22Rv1 (cell line): ENCODE results near the gene EIF2S2.

Source experiments
- ZFX ChIP-seq: fragments of 450-650 bp; IDR thresholded peaks from 2 replicates; pipeline ENCODE4 v1.6.1; 2017; ENCODE audit warnings: antibody characterized with exemption, borderline replicate concordance
- TF ChIP-seq, protein P1 (sequence below): fragments of 450-650 bp; IDR thresholded peaks from 2 replicates; pipeline ENCODE4 v1.5.1; 2017; ENCODE audit warnings: mild to moderate bottlenecking

DNA sequence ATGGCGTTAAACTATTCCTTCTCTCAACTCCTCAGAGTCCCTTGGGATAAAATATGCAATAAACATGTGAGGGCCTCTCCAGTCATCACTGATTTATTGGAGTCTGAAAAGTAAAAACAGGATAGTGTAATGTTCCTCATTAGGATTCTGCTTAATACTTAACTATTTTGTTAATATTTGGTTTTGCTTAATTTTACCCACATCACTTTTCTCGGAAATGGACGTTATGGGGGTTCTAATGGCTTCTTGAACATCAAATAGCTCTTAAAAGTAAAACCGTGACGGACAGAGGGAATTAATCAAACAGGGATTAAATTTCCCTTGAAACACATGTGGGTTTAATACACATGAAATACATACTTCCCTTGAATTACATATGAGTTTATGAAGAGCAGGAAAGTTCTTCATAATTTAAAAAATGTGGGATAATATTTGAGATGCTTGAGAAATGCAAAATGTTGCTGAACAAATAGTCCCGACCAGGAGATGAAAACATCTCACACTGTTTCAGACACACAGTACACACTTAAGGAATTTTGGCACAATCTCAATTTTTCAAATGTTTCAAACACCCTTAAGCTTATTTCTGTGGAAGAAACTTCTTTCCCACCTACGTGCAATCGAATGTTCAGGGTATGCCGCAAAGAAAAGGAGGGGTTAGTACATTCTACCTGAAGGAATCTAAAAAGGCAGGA is 38.4 kb upstream of the EIF2S2 start:
- TF ChIP-seq, protein P1, sequence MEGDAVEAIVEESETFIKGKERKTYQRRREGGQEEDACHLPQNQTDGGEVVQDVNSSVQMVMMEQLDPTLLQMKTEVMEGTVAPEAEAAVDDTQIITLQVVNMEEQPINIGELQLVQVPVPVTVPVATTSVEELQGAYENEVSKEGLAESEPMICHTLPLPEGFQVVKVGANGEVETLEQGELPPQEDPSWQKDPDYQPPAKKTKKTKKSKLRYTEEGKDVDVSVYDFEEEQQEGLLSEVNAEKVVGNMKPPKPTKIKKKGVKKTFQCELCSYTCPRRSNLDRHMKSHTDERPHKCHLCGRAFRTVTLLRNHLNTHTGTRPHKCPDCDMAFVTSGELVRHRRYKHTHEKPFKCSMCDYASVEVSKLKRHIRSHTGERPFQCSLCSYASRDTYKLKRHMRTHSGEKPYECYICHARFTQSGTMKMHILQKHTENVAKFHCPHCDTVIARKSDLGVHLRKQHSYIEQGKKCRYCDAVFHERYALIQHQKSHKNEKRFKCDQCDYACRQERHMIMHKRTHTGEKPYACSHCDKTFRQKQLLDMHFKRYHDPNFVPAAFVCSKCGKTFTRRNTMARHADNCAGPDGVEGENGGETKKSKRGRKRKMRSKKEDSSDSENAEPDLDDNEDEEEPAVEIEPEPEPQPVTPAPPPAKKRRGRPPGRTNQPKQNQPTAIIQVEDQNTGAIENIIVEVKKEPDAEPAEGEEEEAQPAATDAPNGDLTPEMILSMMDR: no peak
- TF ChIP-seq ZFX: no peak
